Spleen (tissue), 11 donors: ENCODE measurements around the gene AJM1. TPM values are rescaled to one million over a fixed set of nuclear protein-coding genes. Genes with fewer than 3 reads are reported as not detected.
A peak's percentile ranks its signal among the peaks of the same experiment; 100 is the strongest.

Experiments used
- DNase-seq: peaks from one replicate; pipeline ENCODE4 v3.0.0-alpha.2; 2020
- H3K27ac ChIP-seq, 8 donors: fragments of 200-600 bp; sonication (generic) in 7 of 8; 1 replicate in 4 of 8; 2 replicates in 4 of 8; pipeline versions ENCODE4 v1.5.0 to v1.8.0; 2016 to 2021; ENCODE audit warnings: inconsistent platforms in 4 of 8, mild to moderate bottlenecking in 4 of 8, moderate library complexity in 1 of 8
- H3K27me3 ChIP-seq, 7 donors: fragments of 200-600 bp; sonication (generic) in 6 of 7; replicated peaks in 1 of 7; 1 replicate in 4 of 7; 2 replicates in 3 of 7; pipeline versions ENCODE4 v1.5.0 to v1.8.0; 2016 to 2021; ENCODE audit warnings: inconsistent platforms in 3 of 7, mild to moderate bottlenecking in 1 of 7
- H3K36me3 ChIP-seq, 6 donors: fragments of 200-600 bp; sonication (generic) in 5 of 6; 1 replicate in 4 of 6; 2 replicates in 2 of 6; pipeline versions ENCODE4 v1.5.0 to v1.8.0; 2016 to 2021; ENCODE audit warnings: inconsistent platforms in 2 of 6
- H3K4me1 ChIP-seq, 6 donors: fragments of 200-600 bp; sonication (generic) in 5 of 6; 1 replicate in 3 of 6; 2 replicates in 3 of 6; pipeline versions ENCODE4 v1.5.0 to v1.8.0; 2016 to 2021; ENCODE audit warnings: inconsistent platforms in 3 of 6
- H3K4me3 ChIP-seq, 8 donors: fragments of 200-600 bp; sonication (generic) in 7 of 8; 1 replicate in 4 of 8; 2 replicates in 4 of 8; pipeline versions ENCODE4 v1.5.0 to v1.8.0; 2016 to 2021; ENCODE audit warnings: inconsistent platforms in 4 of 8, mild to moderate bottlenecking in 4 of 8, moderate library complexity in 2 of 8
- H3K9me3 ChIP-seq, 8 donors: fragments of 200-600 bp; sonication (generic) in 7 of 8; 1 replicate in 4 of 8; 2 replicates in 4 of 8; pipeline versions ENCODE4 v1.5.0 to v1.8.0; 2016 to 2021; ENCODE audit warnings: inconsistent platforms in 4 of 8
- POLR2A ChIP-seq, 3 donors: fragments of 450-650 bp; IDR thresholded peaks; one replicate each; pipeline ENCODE4 v1.5.1; 2017; ENCODE audit warnings: antibody characterized with exemption in 3 of 3, mild to moderate bottlenecking in 1 of 3
- POLR2AphosphoS5 ChIP-seq, 3 donors: sonication (generic); formaldehyde crosslinking; IDR thresholded peaks; one replicate each; pipeline ENCODE4 v1.5.1; 2017; ENCODE audit warnings: antibody characterized with exemption in 3 of 3
- WGBS, 5 donors: extraction: QIAGEN DNeasy Blood & Tissue Kit in 3 of 5; methylation state at CpG; one replicate each; pipeline versions ENCODE4 v1.1.5 to v1.1.7; 2013 to 2018; 5-methylcytosine and 5-hydroxymethylcytosine counted together
- intact Hi-C: fragments of 100-400 bp; cut with DNase I; formaldehyde crosslinking; loops from one replicate; pipeline ENCODE4 v1.15.0; 2023; ENCODE audit warnings: low total_unique reads
- polyA plus RNA-seq, 3 donors: library from polyadenylated mRNA; stranded (reverse); fragments of 200-250 nt; gene quantifications; one replicate each; pipeline ENCODE4 v1.2.1, GENCODE V29; 2013
- total RNA-seq, 7 donors: library from RNA; depleted of rRNA in 3 of 7; stranded (reverse); fragments of >200 nt in 3 of 7; fragmentation: NEBNext Ultra II Directional in 4 of 7; extraction: Animal tissue kit (Norgen Biotek cat#: 25700) in 4 of 7; gene quantifications; one replicate each; pipeline versions ENCODE4 v1.1.0 to v1.2.1, GENCODE V29; 2016 to 2021
- TF ChIP-seq, protein P1 (sequence below), 11 experiments: fragments of 200-600 bp in 7 of 11; fragments of 450-650 bp in 4 of 11; sonication (generic) in 4 of 11; IDR thresholded peaks in 8 of 11; conservative IDR thresholded peaks in 3 of 11; 1 replicate in 7 of 11; 2 replicates in 4 of 11; pipeline versions ENCODE4 v1.4.0 to v1.8.0; 2016 to 2021; ENCODE audit warnings: antibody characterized with exemption in 11 of 11, inconsistent platforms in 4 of 11, mild to moderate bottlenecking in 1 of 11
- donor health status: healthy with polysubstance abuse.
- donor health status: DM: no; HTN: no; CAD: no; lungs with moderate emphysema.
- donor health status: DM: no; HTN: no; CAD: no.
- donor health status: Bipolar disorder and iron deficiency.
- donor health status: healthy.
- donor health status: DM: no; HTN: no; CAD: no.
- donor health status: DM: yes; HTN: yes; CAD: no.

Gene AJM1
- total and polyA plus RNA-seq, 10 donors: 0.91 to 13.1 (median 4.9) TPM

- TF ChIP-seq, protein P1, sequence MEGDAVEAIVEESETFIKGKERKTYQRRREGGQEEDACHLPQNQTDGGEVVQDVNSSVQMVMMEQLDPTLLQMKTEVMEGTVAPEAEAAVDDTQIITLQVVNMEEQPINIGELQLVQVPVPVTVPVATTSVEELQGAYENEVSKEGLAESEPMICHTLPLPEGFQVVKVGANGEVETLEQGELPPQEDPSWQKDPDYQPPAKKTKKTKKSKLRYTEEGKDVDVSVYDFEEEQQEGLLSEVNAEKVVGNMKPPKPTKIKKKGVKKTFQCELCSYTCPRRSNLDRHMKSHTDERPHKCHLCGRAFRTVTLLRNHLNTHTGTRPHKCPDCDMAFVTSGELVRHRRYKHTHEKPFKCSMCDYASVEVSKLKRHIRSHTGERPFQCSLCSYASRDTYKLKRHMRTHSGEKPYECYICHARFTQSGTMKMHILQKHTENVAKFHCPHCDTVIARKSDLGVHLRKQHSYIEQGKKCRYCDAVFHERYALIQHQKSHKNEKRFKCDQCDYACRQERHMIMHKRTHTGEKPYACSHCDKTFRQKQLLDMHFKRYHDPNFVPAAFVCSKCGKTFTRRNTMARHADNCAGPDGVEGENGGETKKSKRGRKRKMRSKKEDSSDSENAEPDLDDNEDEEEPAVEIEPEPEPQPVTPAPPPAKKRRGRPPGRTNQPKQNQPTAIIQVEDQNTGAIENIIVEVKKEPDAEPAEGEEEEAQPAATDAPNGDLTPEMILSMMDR (IDR thresholded peaks at IDR 0.05 in 8 of 11, conservative IDR thresholded peaks at IDR 0.05 in 3 of 11): no peak
- TF ChIP-seq POLR2A (IDR thresholded peaks at IDR 0.05) (no peak), POLR2AphosphoS5 (IDR thresholded peaks at IDR 0.05) (no peak)
- WGBS, 5 donors: 73 to 84% (median 77%) methylated on average over 4 to 15 of the region's 15 CpGs
- H3K27me3 ChIP-seq: no peaks in the 10 kb centered on the region
- no peak overlapping the region for H3K27ac ChIP-seq
- H3K36me3 ChIP-seq: peaks cover 0 to 53% (median 11%) of the 10 kb centered on the region in 6 donors
- intact Hi-C loops: no loop called here
- H3K4me1 ChIP-seq: peaks cover 0 to 69% (median 33%) of the 10 kb centered on the region in 6 donors
- H3K9me3 ChIP-seq: no peaks in the 10 kb centered on the region
- no peak for DNase-seq
- no peak overlapping the region for H3K4me3 ChIP-seq
Measured at GRCh38 chr9:136856079-136856476, 13.8 kb downstream of the AJM1 start.

DNA sequence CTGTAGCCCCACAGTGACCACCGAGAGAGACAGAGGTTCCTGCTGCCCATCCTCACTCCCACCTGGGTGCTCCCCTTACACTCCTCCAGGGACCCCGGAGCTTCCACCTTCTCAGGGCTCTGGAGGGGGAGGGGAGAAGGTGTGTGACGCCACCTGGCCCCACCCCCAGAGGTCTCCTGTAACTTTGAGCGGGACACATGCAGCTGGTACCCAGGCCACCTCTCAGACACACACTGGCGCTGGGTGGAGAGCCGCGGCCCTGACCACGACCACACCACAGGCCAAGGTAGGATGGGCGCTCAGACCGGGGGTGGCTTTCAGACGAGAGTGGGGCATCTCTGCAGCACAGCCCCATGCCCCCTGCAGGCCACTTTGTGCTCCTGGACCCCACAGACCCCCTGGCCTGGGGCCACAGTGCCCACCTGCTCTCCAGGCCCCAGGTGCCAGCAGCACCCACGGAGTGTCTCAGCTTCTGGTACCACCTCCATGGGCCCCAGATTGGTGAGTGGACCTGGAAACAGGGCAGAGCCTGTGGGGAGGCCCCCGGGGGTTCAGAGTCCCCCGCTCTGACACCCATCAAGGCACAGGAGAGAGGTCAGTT, 14.4 kb downstream of the AJM1 start:
- TF ChIP-seq POLR2A (IDR thresholded peaks at IDR 0.05) (no peak), POLR2AphosphoS5 (IDR thresholded peaks at IDR 0.05) (no peak)
- TF ChIP-seq, protein P1 (IDR thresholded peaks at IDR 0.05 in 8 of 11, conservative IDR thresholded peaks at IDR 0.05 in 3 of 11): no peak
- H3K4me3 ChIP-seq: no peak overlapping the region
- peak; percentile 73 for DNase-seq
- H3K9me3 ChIP-seq: no peaks in the 10 kb centered on the region
- H3K36me3 ChIP-seq: peaks cover 0 to 53% (median 13%) of the 10 kb centered on the region in 6 donors
- WGBS, 5 donors: 64 to 73% (median 72%) methylated on average over 7 to 14 of the region's 14 CpGs
- intact Hi-C loops: no loop called here
- peaks cover 0 to 63% (median 31%) of the 10 kb centered on the region in 6 donors for H3K4me1 ChIP-seq
- H3K27ac ChIP-seq: no peak overlapping the region
- H3K27me3 ChIP-seq: no peaks in the 10 kb centered on the region

DNA sequence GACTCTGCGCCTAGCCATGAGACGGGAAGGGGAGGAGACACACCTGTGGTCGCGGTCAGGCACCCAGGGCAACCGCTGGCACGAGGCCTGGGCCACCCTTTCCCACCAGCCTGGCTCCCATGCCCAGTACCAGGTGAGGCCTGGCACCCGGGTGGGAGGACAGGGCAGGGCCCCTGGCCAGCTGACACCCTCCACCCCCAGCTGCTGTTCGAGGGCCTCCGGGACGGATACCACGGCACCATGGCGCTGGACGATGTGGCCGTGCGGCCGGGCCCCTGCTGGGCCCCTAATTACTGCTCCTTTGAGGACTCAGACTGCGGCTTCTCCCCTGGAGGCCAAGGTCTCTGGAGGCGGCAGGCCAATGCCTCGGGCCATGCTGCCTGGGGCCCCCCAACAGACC, 14.9 kb downstream of the AJM1 start:
- peaks cover 0 to 58% (median 28%) of the 10 kb centered on the region in 6 donors for H3K4me1 ChIP-seq
- peak; percentile 75 for DNase-seq

More for the DNA sequence above, 14.9 kb downstream of the AJM1 start:
- intact Hi-C loops: no loop called here
- no peak for TF ChIP-seq POLR2A (IDR thresholded peaks at IDR 0.05)
- peak in 1 of 3 donors; percentile 19 for TF ChIP-seq POLR2AphosphoS5 (IDR thresholded peaks at IDR 0.05)
- TF ChIP-seq, protein P1 (IDR thresholded peaks at IDR 0.05 in 8 of 11, conservative IDR thresholded peaks at IDR 0.05 in 3 of 11): no peak
- peaks cover 0 to 53% (median 18%) of the 10 kb centered on the region in 6 donors for H3K36me3 ChIP-seq
- 89 to 98% (median 95%) methylated on average over 8 to 19 of the region's 19 CpGs for WGBS, 5 donors
- H3K27me3 ChIP-seq: no peaks in the 10 kb centered on the region
- H3K4me3 ChIP-seq: no peak overlapping the region
- H3K27ac ChIP-seq: no peak overlapping the region
- no peaks in the 10 kb centered on the region for H3K9me3 ChIP-seq
